SK-N-SH treated with all-trans-retinoic acid at 6 μM for 48 hours (cell line): Measurements from ENCODE around the gene ARSJ.

Experiments used
- CSDC2 ChIP-seq: fragments of 250-450 bp; sonication (Bioruptor Pico); IDR thresholded peaks from 2 replicates; pipeline ENCODE4 v1.5.0; 2020; ENCODE audit warnings: mild to moderate bottlenecking, moderate library complexity
- ESRRG ChIP-seq: fragments of 250-450 bp; sonication (Bioruptor Pico); IDR thresholded peaks from 2 replicates; pipeline ENCODE4 v1.6.1; 2021; ENCODE audit warnings: mild to moderate bottlenecking
- POU6F1 ChIP-seq: fragments of 250-450 bp; sonication (Bioruptor Pico); IDR thresholded peaks from 2 replicates; pipeline ENCODE4 v1.8.0; 2021; ENCODE audit warnings: low read depth, mild to moderate bottlenecking, moderate library complexity, borderline replicate concordance
- RARB ChIP-seq: fragments of 250-450 bp; sonication (Bioruptor Pico); IDR thresholded peaks from 2 replicates; pipeline ENCODE4 v1.8.0; 2021; ENCODE audit warnings: mild to moderate bottlenecking, moderate library complexity
- TF ChIP-seq, protein P1 (sequence below): fragments of 250-450 bp; sonication (Bioruptor Pico); IDR thresholded peaks from 2 replicates; pipeline ENCODE4 v1.5.1; 2020; ENCODE audit warnings: low read depth, mild to moderate bottlenecking, moderate library complexity

GRCh38 chr4:113893546-113893945 is 85.9 kb downstream of the ARSJ start:
- TF ChIP-seq POU6F1 (no peak), CSDC2 (CRISPR knock-in tag) (no peak), RARB (no peak), ESRRG (CRISPR knock-in tag) (no peak)
- TF ChIP-seq, protein P1, sequence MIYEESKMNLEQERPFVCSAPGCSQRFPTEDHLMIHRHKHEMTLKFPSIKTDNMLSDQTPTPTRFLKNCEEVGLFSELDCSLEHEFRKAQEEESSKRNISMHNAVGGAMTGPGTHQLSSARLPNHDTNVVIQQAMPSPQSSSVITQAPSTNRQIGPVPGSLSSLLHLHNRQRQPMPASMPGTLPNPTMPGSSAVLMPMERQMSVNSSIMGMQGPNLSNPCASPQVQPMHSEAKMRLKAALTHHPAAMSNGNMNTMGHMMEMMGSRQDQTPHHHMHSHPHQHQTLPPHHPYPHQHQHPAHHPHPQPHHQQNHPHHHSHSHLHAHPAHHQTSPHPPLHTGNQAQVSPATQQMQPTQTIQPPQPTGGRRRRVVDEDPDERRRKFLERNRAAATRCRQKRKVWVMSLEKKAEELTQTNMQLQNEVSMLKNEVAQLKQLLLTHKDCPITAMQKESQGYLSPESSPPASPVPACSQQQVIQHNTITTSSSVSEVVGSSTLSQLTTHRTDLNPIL (CRISPR knock-in tag), result no peak
